ENCODE results near the gene CLCN1. TPM values are rescaled to one million over a fixed set of nuclear protein-coding genes. Genes with fewer than 3 reads are reported as not detected.
A peak's percentile ranks its signal among the peaks of the same experiment; 100 is the strongest.

Gene CLCN1
- total and polyA plus RNA-seq, 12 donors, result under 0.01 to 0.32 (median 0.12) TPM; not detected in 8

GRCh38 chr7:143387156-143387975 lies 71.5 kb downstream of the CLCN1 start:
- peak overlapping the region in 1 of 5 donors; percentile 65 for H3K27ac ChIP-seq
- DNase-seq, result no peak
- H3K4me1 ChIP-seq (replicated peaks in 1 of 2), result peaks cover 0 to 56% of the 10 kb centered on the region in 2 donors
- intact Hi-C loops (cut with DNase I), result no loop called here
- no peaks in the 10 kb centered on the region for H3K9me3 ChIP-seq (replicated peaks in 1 of 3)
- no peak overlapping the region for H3K4me3 ChIP-seq
- WGBS, 4 donors, result 86 to 94% (median 88%) methylated on average over 4 to 23 of the region's 23 CpGs
- peaks cover 0 to 49% of the 10 kb centered on the region in 2 donors for H3K36me3 ChIP-seq (replicated peaks in 1 of 2)
- no peak for TF ChIP-seq POLR2A (IDR thresholded peaks at IDR 0.05)
- TF ChIP-seq, protein P1, sequence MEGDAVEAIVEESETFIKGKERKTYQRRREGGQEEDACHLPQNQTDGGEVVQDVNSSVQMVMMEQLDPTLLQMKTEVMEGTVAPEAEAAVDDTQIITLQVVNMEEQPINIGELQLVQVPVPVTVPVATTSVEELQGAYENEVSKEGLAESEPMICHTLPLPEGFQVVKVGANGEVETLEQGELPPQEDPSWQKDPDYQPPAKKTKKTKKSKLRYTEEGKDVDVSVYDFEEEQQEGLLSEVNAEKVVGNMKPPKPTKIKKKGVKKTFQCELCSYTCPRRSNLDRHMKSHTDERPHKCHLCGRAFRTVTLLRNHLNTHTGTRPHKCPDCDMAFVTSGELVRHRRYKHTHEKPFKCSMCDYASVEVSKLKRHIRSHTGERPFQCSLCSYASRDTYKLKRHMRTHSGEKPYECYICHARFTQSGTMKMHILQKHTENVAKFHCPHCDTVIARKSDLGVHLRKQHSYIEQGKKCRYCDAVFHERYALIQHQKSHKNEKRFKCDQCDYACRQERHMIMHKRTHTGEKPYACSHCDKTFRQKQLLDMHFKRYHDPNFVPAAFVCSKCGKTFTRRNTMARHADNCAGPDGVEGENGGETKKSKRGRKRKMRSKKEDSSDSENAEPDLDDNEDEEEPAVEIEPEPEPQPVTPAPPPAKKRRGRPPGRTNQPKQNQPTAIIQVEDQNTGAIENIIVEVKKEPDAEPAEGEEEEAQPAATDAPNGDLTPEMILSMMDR (IDR thresholded peaks at IDR 0.05), result no peak
- H3K27me3 ChIP-seq, result no peaks in the 10 kb centered on the region

DNA sequence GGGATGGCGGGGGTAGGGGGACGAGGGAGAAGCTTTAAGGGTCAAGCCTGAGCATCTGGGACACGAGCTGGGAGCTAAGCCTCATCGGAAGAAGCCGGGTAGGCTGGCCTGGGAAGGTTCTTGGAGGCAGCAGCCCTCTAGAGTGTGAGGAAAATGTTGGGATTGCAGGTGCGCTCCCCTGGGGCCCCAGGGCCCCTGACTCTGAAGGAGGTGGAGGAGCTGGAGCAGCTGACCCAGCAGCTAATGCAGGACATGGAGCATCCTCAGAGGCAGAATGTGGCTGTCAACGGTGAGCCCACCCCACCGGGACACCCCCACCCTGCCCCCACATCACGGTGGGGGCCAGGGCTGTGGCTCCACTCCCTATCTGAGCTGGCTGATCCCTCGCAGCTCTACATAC lies 72.1 kb downstream of the CLCN1 start:
- Histone ChIP-seq H3K27ac (no peak overlapping the region), H3K36me3 (replicated peaks in 1 of 2) (peaks cover 0 to 44% of the 10 kb centered on the region in 2 donors), H3K4me3 (no peak overlapping the region), H3K9me3 (replicated peaks in 1 of 3) (no peaks in the 10 kb centered on the region), H3K27me3 (no peaks in the 10 kb centered on the region), H3K4me1 (replicated peaks in 1 of 2) (peaks cover 0 to 50% of the 10 kb centered on the region in 2 donors)
- DNase-seq, result no peak
- WGBS, 4 donors, result 87 to 90% (median 88%) methylated on average over 7 to 10 of the region's 10 CpGs
- intact Hi-C loops (cut with DNase I), result no loop called here
- TF ChIP-seq POLR2A (IDR thresholded peaks at IDR 0.05), result no peak
- TF ChIP-seq, protein P1 (IDR thresholded peaks at IDR 0.05), result no peak

DNA sequence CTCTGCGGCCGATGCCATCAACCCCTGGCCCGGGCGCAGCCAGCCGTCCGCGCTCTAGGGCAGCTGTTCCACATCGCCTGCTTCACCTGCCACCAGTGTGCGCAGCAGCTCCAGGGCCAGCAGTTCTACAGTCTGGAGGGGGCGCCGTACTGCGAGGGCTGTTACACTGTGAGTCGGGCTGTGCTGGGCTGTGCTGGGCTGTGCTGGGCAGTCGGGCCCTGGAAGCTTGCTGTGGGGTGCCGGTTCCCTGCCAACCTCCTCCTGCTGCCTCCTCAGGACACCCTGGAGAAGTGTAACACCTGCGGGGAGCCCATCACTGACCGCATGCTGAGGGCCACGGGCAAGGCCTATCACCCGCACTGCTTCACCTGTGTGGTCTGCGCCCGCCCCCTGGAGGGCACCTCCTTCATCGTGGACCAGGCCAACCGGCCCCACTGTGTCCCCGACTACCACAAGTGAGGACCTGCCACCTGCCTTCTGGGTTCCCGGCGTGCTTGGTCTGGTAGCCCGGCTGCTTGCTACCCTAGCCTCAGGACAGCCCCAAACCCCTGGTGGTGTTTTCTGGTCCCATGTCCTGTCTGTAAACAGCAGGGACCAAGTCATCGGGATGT lies 72.7 kb downstream of the CLCN1 start:
- H3K27ac ChIP-seq, result no peak overlapping the region

More for the DNA sequence above, 72.7 kb downstream of the CLCN1 start:
- Histone ChIP-seq H3K9me3 (replicated peaks in 1 of 3) (no peaks in the 10 kb centered on the region), H3K36me3 (replicated peaks in 1 of 2) (peaks cover 0 to 44% of the 10 kb centered on the region in 2 donors), H3K4me3 (no peak overlapping the region), H3K4me1 (replicated peaks in 1 of 2) (peaks cover 0 to 51% of the 10 kb centered on the region in 2 donors), H3K27me3 (no peaks in the 10 kb centered on the region)
- intact Hi-C loops (cut with DNase I), result no loop called here
- 94 to 99% (median 96%) methylated on average over 16 to 28 of the region's 28 CpGs for WGBS, 4 donors
- no peak for DNase-seq
- no peak for TF ChIP-seq POLR2A (IDR thresholded peaks at IDR 0.05)
- TF ChIP-seq, protein P1 (IDR thresholded peaks at IDR 0.05), result no peak
